GM19468 (cell line): ENCODE measurements around the gene LGR6.
"Not testable (repeated sequence)": the region's sequence is repeated elsewhere in the genome, so short reads cannot be mapped to it uniquely, and the experiment has no call there.

Experiments
- ATAC-seq: cut with Tn5 transposase; IDR thresholded peaks from one replicate; pipeline ENCODE4 v1.9.1; 2021; ENCODE audit warnings: mild to moderate bottlenecking, moderate library complexity, moderate number of reproducible peaks; ENCODE audit not compliant: unreplicated experiment; ENCODE audit errors: extremely low read depth

The LGR6 gene

DNA sequence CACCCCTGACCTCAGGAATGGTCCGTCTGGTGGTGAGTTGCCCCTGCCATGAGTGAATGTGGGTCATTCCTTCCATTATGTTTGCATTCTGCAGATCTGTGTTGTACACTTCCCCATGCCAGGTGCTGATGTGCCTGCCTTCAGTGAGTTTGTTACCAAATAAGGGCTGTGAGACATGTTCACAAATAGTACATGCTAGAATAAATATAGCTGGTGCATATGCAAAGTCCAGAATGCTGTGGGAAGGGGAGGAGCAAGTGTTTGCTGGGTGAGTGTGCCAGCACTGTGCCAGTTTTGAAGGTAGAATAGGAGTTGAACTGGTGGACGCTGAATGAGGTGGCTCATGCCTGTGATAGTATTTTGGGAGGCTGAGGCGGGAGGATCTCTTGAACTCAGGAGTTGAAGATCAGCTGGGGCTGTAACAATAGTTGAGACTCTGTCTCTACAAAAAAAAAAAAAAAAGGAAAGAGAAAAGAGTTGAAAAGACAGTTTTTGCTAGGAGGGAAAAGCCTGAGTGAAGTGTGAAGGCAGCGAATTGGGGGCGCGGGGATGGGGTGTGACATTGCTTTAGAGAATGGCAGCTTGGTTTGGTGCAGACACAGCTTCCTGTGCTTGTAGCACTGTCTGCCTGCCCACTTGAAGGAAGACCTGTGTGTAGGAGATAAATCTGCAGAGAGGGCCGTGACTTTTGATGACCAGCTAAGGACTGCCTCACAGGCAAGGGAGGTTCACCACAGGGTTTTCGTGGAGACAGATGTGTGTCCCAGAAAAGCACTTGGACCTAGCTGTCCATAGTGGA, 61.1 kb downstream of the LGR6 start:
- no peak for ATAC-seq

DNA sequence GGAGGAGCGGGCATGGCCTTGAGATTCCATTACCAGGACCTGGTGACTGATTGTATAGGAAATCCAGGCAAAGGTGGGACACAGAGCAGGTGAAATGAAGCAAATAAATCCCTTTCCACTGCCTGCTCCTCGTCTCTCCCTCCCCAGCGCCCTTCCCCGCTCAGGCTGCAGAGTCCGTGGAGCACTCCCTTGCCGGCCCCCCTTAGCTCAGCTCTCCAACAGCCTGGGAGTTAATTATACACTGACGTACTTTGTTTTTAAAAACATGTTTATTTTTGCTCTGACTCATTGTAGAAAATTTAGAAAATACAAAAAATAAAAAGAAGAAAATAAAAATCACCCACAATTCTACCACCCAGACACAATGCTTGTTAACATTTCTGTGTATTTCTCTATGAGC, 61.7 kb downstream of the LGR6 start:
- ATAC-seq, result no peak

DNA sequence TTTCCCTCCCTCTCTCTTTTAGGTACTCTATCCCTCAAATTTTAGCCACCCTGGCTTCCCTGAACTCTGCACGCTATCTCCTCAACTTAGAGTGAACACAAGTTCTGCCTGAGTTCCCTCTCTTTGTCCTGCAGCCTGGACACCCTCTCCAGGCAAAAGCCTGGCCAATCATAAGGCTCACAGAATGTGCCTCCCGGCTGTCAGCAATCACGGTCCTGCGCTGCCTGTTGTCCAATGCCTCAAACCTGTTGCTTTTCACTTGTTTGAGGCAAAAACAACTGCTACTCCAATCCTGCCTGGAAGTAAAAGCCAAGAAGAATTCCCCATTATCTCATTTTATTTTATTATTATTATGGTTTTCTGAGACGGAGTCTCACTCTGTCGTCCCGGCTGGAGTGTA, 66.1 kb downstream of the LGR6 start:
- ATAC-seq, result no peak

DNA sequence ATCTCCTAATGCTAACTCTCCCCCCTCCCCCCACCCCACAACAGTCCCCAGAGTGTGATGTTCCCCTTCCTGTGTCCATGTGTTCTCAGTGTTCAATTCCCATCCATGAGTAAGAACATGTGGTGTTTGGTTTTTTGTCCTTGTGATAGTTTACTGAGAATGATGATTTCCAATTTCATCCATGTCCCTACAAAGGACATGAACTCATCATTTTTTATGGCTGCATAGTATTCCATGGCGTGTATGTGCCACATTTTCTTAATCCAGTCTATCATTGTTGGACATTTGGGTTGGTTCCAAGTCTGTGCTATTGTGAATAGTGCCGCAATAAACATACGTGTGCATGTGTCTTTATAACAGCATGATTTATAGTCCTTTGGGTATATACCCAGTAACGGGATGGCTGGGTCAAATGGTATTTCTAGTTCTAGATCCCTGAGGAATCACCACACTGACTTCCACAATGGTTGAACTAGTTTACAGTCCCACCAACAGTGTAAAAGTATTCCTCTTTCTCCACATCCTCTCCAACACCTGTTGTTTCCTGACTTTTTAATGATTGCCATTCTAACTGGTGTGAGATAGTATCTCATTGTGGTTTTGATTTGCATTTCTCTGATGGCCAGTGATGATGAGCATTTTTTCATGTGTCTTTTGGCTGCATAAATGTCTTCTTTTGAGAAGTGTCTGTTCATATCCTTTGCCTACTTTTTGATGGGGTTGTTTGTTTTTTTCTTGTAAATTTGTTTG, 67.8 kb downstream of the LGR6 start:
- not testable (repeated sequence) for ATAC-seq

DNA sequence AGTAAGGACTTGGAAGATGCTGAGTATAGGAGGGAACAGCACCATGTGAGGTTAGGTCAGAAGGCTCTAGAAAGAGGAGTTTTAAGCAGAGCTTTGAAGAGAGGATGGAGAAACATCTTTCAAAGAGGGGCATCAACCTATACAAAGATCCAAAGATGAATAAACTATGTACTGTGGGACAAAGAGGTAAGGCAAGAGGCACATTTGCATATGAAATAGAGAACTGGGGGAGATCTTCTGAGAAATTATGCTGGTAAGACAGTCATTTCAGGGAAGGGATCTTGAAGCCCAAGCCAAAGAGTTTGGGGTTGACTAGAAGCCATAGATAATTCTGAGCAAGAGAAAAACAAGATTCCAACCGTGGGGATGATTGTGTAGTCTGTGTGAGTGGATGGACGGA, 70.0 kb downstream of the LGR6 start:
- no peak for ATAC-seq

DNA sequence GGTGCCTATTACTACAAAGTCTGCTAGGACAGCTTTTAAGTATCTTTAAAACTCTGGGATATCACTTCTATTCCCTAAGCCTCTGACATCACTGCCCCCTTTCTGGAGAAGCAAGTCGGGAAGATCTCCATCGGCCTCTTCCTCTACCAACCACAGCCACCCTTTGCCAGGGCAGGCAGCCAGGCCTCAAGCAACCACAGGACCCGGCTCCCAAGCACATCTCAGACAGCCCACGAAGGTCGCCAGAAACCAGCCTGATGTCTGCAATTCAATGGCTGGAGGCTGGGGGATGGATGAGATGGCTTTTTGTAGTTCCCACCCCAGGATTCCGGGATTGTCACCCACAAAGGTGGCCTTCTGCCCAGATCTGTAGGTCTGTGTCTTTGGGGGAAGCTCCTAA, 70.7 kb downstream of the LGR6 start:
- no peak for ATAC-seq

DNA sequence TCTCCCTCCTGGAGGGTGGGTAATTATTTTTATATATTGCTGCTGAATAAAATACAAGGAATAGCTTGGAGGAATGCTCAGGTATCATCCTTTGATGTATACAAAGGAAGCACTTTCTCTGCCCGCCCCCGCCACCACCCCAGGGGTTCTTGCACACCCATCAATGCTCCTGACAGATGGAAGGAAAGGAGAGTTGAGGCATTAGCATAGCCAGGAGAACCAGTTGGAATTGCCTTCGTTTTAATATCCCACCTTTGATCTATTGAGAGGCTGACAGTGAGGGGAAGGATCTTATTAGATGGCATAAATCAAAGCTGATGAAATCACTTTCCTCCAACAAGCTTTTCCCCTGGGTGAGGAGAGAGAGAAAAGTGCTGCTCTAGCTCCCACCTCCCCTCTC, 71.1 kb downstream of the LGR6 start:
- ATAC-seq, result no peak

DNA sequence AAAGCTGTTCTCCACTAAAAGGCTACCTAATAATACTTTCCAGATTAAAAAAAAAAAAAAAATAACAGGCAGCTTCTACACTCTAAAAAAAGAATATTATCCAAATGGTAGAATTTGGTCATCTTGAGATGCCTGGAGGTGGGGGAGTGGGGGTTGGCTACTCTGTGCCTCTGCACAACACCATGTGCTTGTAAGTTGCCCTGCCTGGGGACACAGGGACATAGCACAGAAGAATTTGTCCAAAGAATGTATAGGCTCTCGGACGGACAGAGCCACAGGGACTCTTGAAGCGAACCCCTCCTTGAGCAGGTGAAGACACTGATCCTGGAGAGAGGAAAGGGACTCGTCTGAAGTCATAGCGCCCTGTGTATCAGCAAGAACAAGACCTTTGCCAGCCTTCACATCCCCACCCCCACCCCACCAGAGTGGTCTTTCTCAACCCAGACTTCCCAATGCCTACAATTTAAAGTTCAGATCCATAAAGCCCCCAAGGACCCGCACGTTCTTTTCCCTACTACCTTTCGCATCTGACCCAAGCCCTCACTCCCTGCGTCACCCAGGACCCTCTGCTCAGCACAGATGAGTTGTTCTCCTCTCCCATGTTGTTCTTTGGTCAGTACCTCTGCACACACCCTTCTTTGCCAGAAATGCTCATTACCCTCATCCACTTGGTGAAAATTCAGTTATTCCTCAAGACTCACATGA, 72.6 kb downstream of the LGR6 start:
- no peak for ATAC-seq

DNA sequence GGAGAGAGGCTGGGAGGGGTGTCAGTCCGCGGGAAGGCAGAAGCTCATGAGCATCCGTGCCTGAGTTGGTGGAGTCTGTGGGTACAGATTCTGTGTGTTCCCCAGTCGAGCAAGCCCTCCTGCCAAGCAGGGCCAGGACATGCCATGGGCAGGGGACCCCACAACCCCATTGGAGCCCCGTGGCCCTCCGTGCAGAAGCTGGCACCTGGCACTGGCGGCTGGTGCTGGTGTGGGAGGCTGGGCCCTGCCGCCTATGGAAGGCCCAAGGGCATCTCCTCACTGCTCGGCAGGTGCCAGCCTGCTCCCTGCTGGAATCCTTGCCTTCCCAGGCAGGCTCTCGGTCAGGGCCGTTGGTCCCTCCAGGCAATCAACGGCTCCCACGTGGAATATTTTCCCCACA, 74.4 kb downstream of the LGR6 start:
- no peak for ATAC-seq

DNA sequence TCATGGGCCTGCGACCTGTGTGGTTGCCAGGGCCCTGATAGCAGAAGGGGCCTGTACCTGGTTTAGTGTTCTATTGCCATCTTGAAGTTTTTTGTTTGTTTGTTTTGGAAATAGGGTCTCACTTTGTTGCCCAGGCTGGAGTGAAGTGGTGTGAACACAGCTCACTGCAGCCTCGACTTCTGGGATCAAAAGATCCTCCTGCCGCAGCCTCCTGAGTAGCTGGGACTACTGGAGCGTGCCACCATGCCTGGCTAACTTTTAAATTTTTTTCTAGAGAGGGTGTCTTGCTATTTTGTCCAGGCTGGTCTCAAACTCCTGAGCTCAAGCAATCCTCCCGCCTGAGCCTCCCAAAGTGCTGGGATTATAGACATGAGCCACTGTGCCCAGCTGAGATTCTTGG, 75.2 kb downstream of the LGR6 start:
- ATAC-seq, result no peak

DNA sequence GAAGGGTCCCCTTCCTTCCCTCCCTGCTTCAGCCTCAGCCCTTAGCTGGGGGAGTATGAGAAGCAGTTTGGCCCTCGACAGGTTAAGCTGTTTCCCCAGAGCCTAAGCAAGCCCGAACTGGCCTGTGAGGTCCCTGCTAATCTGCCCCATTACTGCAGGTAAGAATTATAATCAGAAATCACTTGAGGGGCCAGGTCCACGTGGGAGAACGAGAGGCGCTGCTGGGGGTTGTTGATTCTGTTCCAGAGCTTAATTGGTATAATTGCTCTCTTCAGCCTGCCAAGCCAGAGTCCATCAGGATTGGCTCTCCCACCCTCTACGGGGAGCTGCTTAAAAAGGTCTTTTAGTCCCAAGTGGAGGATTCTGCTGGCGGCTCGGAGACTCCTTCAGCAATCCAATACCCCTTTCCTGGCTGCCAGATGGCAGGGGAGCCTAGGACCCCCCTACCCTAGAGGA, 77.3 kb downstream of the LGR6 start:
- no peak for ATAC-seq

DNA sequence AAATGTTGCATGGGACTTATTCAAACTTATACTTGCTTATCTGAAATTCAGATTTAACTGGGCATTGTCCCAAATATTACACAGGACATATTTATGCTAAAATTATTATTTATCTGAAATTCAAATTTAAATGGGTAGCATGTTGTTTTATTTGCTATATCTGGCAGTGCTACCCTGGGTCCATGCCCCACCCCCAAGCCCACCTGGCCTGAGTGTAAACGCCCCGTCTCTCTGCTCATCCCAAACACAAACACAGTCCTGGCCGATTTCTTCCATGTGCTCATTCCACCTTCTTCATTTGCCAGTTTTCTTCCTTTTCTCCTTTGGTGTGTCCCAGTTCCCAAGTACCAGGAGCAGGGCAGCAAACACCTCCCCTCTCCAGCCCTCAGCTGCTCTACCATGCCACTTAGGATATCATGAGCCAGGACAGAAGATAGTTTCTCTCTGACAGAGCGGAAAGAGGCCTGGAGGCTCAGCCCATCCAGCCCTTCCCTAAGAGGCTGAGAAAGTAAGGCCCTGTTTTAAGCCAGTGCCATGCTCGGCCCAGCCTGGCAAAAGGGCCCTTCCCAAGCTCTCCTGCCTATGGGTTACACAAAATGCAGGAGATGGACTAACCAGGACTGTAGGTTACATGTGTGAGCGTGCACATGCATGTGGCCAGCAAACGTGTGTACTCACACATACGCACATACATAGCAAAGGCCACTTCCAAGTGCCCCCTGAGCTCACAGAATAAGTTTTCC, 78.7 kb downstream of the LGR6 start:
- no peak for ATAC-seq

DNA sequence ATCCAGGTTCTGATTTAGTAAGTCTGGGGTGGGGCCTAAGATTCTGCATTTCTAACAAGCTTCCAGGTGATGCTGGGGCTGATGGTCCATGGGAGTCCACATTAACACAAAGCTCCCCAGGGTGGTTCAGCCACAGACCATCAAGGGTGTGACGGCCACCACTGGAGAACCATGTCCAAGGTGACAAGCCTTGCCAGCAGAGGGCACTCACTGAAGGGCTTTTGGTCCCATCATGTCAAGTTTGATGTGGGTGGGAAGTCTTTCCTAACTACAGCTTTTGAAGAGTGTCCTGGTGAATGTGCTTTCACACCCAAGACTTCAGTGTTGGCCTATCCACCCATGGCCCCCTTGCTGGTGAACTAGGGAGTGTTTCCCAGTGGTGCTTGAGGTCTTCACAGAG, 81.0 kb downstream of the LGR6 start:
- no peak for ATAC-seq

DNA sequence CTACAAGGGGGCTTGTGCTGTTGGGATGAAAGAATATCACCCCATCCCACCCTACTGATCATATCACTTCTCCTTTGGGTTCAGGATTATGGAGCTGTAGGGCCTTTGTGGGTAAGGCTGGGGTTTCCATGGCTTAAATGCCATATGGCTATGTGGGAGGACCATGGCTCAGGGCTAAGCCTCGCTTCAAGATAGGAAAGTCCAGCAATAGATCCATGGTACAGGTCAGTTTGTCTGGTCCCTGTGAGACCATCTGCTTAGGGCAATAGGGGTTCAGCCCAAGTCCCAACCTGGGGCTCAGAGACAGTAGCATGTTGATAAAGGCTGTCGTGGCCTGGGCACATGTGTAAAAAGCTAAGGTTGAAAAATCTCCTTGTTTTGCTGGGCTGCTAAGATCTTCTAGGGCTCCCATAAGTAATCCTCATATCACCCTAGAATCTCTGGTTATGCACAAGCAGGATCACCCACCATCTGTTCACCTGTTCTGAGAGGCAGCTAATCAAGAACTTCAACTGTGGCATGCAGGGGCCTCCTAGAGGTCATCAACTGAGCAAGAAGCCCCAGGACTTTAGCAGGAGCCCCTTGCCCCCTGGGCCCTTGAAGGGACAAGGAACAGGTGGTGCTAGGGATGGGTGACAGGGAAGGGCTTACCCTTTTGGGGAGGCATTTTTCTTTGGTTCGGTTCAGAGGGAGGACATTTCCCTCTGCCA, 81.6 kb downstream of the LGR6 start:
- ATAC-seq, result no peak

DNA sequence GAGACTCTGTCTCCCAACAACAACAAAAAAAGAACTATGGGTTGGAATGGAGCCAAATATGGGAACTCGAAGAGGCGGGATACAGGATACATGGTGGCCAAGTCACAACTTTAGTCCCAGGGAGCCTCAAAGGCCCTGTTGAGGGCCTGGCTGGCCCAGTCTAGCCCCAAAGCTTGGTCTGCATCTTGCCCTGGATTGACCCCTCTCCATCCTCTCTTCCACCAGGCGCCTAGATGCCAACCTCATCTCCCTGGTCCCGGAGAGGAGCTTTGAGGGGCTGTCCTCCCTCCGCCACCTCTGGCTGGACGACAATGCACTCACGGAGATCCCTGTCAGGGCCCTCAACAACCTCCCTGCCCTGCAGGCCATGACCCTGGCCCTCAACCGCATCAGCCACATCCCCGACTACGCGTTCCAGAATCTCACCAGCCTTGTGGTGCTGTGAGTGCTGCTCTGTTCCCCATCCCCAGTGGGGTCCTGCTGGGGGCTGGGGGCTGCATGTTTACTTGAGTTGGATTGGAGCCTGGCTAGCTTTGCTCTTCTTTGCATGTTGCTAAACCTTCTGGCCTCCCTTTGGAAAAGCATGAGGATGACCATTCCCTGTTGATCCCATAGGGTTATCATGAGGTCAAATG, 82.6 kb downstream of the LGR6 start:
- no peak for ATAC-seq

DNA sequence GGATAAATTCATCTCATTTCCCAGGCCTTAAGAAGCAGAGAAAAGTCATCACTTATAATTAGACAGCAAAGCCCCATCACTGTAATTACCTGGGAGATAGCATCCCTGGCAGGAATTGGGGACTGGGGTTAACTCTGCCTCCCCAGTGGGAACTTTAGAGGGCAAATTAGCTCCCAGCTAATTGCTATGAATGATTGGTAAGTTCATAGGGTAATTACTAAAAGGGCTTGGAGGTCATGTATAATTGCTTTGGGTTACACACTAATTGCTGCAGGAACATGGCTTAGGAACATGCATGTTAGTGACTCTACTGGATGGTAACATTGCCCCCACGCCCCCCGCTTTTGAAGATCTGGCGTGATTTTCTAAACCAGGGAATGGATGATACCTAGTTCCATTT, 83.3 kb downstream of the LGR6 start:
- no peak for ATAC-seq

DNA sequence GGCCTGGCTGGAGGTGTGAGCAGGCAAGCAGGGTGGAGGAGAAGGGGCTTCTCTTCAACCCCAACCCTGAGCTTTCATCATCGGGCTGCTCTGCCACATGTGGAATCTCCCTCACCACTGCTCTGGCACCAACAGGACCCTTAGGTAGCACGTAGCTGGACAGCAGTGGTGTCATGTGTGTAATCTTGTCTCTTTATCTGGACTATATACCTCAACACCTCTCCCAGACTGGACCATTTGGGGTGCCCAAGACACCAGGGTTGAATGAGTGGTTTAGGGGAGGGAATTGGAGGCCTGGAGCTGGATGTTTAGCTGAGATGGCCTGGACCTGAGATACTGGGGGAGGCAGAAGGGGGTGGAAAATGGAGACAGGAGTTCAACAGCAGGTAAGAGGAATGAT, 85.2 kb downstream of the LGR6 start:
- ATAC-seq, result no peak

DNA sequence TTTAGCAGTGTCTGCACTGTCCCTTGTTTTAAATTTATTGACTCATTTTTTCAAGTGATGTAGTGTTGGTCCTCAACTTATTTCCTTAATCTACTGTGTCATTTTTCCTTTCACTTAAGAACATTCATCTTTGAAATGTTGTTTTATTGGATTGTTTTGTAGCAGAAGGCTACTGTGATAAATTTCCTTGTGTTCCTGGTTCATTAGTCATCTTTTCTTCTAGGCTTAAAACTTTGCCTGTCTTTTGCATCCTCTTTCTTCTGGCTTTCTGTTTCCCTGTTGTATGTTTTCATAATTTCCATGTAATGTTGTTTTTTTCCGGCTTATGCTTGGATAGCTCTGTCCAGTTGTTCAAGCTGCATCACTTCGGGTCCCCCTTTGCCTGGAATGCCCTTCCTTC, 86.2 kb downstream of the LGR6 start:
- no peak for ATAC-seq

DNA sequence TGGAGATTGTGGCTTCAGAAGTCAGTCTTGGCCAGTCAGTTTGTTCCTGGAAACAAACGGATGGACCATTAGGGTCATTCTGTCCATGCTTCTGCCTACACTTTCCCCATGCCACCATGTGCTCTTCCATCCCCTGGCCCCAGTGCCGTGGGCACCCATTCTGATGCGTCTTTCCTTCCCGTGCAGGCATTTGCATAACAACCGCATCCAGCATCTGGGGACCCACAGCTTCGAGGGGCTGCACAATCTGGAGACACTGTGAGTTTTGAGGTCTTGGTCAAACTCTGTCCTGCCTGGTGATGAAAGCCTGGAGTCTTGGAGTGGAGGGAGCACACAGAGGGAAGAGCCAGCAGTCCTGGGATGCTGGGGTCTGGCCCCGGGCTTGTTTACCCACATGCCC, 87.0 kb downstream of the LGR6 start:
- ATAC-seq, result no peak
